Progenitor cell of endocrine pancreas (in vitro differentiated cells): ENCODE measurements around the gene ATOSA. TPM values are rescaled to one million over a fixed set of nuclear protein-coding genes. Genes with fewer than 3 reads are reported as not detected.
A peak's percentile ranks its signal among the peaks of the same experiment; 100 is the strongest.

Source experiments
- DNase-seq: peaks from one replicate; pipeline ENCODE4 v3.0.0; 2021; ENCODE audit warnings: low spot score; ENCODE audit not compliant: unreplicated experiment
- H3K27ac Mint-ChIP-seq: 2 replicates; pipeline ENCODE4 v1.8.0; 2021; ENCODE audit warnings: mild to moderate bottlenecking, moderate library complexity, mixed read lengths
- H3K27me3 Mint-ChIP-seq: 2 replicates; pipeline ENCODE4 v1.8.0; 2021; ENCODE audit warnings: mixed read lengths
- H3K36me3 Mint-ChIP-seq: 2 replicates; pipeline ENCODE4 v1.8.0; 2022; ENCODE audit warnings: mixed read lengths; ENCODE audit not compliant: insufficient read depth
- H3K4me1 Mint-ChIP-seq: 2 replicates; pipeline ENCODE4 v1.8.0; 2021; ENCODE audit warnings: low read depth, mixed read lengths
- H3K4me3 Mint-ChIP-seq: 2 replicates; pipeline ENCODE4 v1.8.0; 2021; ENCODE audit warnings: low read depth, mild to moderate bottlenecking, moderate library complexity, mixed read lengths
- H3K9me3 Mint-ChIP-seq: 2 replicates; pipeline ENCODE4 v1.8.0; 2021; ENCODE audit warnings: low read depth, mixed read lengths
- total RNA-seq: library from RNA; stranded (reverse); gene quantifications from 2 replicates; pipeline ENCODE4 v1.2.1, GENCODE V29; 2021
- TF ChIP-seq, protein P1 (sequence below): fragments of 200-600 bp; sonication (generic); IDR thresholded peaks from one replicate; pipeline ENCODE4 v1.5.0; 2021; ENCODE audit warnings: antibody characterized with exemption, mild to moderate bottlenecking; ENCODE audit not compliant: unreplicated experiment

ATOSA gene
- total RNA-seq, 1 donor from 2014 or later: 56.9 TPM

DNA sequence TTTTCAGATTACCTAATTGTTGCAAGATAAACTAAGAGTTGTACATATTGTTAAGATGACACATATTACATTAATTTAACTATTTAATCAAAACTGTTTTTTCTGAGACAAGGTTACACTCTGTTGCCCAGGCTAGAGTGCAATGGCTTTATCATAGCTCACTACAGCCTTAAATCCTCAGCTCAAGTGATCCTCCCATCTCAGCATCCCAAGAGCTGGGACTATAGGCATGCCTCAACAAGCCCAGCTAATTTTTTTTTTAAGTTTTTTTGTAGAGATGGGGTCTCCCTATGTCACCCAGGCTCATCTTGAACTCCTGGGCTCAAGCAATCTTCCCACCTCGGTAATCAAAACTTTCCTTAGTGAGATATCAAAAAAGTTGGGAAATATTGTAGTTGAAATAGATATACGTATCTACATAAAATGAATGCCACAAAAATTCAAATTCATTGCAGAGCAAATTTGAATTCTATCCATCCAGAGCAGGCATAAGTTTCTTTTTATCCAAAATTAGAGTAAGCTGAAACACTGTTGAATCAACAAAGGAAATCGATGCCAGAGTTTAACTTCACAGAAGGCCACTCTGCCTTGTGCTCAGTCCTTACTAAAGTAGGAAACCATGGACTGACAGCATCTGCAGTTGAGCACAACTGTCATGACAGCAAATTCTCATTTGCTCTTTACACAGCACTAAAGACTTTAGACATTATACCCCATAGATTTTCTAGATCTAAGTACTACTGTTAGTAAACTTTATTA is 15.5 kb downstream of the ATOSA start:
- Mint-ChIP-seq H3K4me1 (no peaks in the 10 kb centered on the region), H3K9me3 (no peaks in the 10 kb centered on the region), H3K4me3 (no peak overlapping the region), H3K27ac (no peak overlapping the region), H3K27me3 (no peaks in the 10 kb centered on the region), H3K36me3 (peaks cover 32% of the 10 kb centered on the region)
- TF ChIP-seq, protein P1, sequence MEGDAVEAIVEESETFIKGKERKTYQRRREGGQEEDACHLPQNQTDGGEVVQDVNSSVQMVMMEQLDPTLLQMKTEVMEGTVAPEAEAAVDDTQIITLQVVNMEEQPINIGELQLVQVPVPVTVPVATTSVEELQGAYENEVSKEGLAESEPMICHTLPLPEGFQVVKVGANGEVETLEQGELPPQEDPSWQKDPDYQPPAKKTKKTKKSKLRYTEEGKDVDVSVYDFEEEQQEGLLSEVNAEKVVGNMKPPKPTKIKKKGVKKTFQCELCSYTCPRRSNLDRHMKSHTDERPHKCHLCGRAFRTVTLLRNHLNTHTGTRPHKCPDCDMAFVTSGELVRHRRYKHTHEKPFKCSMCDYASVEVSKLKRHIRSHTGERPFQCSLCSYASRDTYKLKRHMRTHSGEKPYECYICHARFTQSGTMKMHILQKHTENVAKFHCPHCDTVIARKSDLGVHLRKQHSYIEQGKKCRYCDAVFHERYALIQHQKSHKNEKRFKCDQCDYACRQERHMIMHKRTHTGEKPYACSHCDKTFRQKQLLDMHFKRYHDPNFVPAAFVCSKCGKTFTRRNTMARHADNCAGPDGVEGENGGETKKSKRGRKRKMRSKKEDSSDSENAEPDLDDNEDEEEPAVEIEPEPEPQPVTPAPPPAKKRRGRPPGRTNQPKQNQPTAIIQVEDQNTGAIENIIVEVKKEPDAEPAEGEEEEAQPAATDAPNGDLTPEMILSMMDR: no peak
- no peak for DNase-seq

DNA sequence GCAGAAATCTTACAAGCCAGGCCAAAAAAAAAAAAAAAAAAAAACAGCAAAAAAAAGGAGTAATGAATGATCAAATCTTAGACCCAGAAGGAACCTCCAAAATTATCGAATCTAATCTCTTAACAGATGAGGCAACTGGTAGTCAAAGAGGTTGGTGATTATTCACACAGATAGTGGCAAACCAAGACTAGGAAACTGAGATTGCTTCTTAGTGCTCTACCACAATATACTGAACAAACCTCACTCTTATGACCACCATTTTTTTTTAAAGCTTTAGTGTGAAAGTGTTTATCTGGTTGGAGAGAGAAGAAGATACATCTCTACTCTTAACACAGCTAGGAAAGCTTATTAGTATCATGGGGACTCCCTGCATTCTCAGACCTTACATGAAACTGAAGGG is 17.3 kb downstream of the ATOSA start:
- Mint-ChIP-seq H3K9me3 (no peaks in the 10 kb centered on the region), H3K27me3 (no peaks in the 10 kb centered on the region), H3K27ac (no peak overlapping the region), H3K4me1 (no peaks in the 10 kb centered on the region), H3K4me3 (no peak overlapping the region), H3K36me3 (peaks cover 30% of the 10 kb centered on the region)
- TF ChIP-seq, protein P1: no peak
- no peak for DNase-seq

DNA sequence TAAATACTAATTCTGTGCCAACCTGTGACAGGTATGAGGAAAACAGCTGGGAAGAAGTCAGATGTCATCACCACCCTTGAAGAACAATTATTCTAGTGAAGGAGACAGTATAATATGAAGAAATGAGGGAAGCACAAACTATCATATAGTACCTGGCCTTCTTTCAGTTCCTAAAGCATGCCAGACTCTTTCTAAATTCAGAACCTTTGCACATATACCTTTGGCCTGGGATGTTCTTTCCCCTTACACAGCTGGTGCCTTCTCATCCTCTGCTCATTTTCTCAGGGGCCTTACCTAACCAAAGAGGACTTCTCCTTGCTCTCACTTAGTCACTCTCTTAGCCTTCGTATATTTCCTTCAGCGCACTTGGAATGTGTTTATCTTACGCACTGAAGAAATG is 19.0 kb downstream of the ATOSA start:
- Mint-ChIP-seq H3K9me3 (no peaks in the 10 kb centered on the region), H3K4me1 (no peaks in the 10 kb centered on the region), H3K27me3 (no peaks in the 10 kb centered on the region), H3K4me3 (no peak overlapping the region), H3K36me3 (peaks cover 20% of the 10 kb centered on the region), H3K27ac (peak overlapping the region; percentile 35)
- no peak for DNase-seq
- TF ChIP-seq, protein P1: no peak

DNA sequence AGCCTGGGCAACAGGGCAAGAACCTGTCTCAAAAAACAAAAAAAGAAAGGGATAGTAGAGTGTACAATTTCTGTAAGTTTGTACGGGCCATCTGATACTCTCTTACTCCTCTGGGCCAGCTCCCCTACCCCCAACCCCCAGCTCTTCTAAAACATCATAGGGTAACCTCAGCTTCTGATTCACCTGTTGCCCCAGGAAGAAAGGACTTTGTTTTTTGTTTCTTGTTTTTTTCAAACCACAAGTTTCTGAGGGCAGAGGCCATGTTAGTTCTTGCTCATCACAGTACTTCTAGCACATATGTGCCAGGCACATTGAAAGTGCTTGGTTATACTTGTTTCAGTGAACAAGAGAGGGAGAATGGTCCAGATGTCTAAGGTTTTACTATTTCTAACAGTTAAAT is 20.2 kb downstream of the ATOSA start:
- Mint-ChIP-seq H3K27ac (no peak overlapping the region), H3K4me1 (no peaks in the 10 kb centered on the region), H3K27me3 (no peaks in the 10 kb centered on the region), H3K9me3 (no peaks in the 10 kb centered on the region), H3K4me3 (no peak overlapping the region), H3K36me3 (peaks cover 17% of the 10 kb centered on the region)
- TF ChIP-seq, protein P1: no peak
- DNase-seq: no peak

DNA sequence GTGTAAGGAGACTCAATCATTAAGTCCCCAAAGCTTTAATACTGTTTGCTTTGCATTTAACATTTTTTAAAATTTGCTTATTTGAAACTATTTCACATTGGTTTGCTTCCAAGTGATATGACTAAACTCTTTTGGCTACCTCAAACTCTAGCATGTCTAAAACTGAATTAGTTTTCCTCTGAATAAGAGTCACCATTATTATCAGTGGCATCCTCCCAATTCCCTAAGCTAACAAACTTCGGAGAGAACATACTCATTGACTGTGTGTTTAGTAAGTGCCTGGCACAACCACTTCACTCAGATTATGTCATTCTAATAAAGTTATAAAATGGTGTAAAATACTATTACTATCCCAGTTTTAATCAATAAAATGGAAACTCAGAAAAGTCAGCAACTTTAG is 21.9 kb downstream of the ATOSA start:
- Mint-ChIP-seq H3K4me3 (no peak overlapping the region), H3K4me1 (no peaks in the 10 kb centered on the region), H3K27me3 (no peaks in the 10 kb centered on the region), H3K27ac (peak overlapping the region; percentile 13), H3K9me3 (no peaks in the 10 kb centered on the region), H3K36me3 (peaks cover 12% of the 10 kb centered on the region)
- TF ChIP-seq, protein P1: no peak
- no peak for DNase-seq
